Aorta (tissue), 5 donors: ENCODE results near the gene SUN1. TPM values are rescaled to one million over a fixed set of nuclear protein-coding genes. Genes with fewer than 3 reads are reported as not detected.

Experiments used
- ATAC-seq: fragments of 200-7000 bp; cut with Tn5 transposase; one replicate; pipeline ENCODE4 v1.9.1; 2022; ENCODE audit warnings: moderate library complexity; ENCODE audit not compliant: low FRiP score
- DNase-seq, 2 donors: peaks; one replicate each; pipeline ENCODE4 v3.0.0-alpha.2; 2020
- H3K27ac ChIP-seq, 2 donors: one replicate each; pipeline ENCODE4 v1.5.1; 2013; ENCODE audit warnings: low read length in 2 of 2, mild to moderate bottlenecking in 2 of 2, moderate library complexity in 2 of 2, control low read depth in 1 of 2, inconsistent platforms in 1 of 2, low read depth in 1 of 2
- H3K27me3 ChIP-seq, 2 donors: one replicate each; pipeline ENCODE4 v1.6.1; 2013; ENCODE audit warnings: control low read depth in 1 of 2, low read length in 1 of 2, mild to moderate bottlenecking in 1 of 2, moderate library complexity in 1 of 2; ENCODE audit not compliant: insufficient read depth in 2 of 2, control insufficient read depth in 1 of 2
- H3K36me3 ChIP-seq, 2 donors: one replicate each; pipeline ENCODE4 v1.6.1; 2013; ENCODE audit warnings: control low read depth in 1 of 2, low read length in 1 of 2, mild to moderate bottlenecking in 1 of 2; ENCODE audit not compliant: insufficient read depth in 2 of 2, control insufficient read depth in 1 of 2
- H3K4me1 ChIP-seq, 2 donors: one replicate each; pipeline ENCODE4 v1.6.1; 2013; ENCODE audit warnings: low read length in 2 of 2, control low read depth in 1 of 2, mild to moderate bottlenecking in 1 of 2, moderate library complexity in 1 of 2; ENCODE audit not compliant: insufficient read depth in 2 of 2, control insufficient read depth in 1 of 2
- H3K4me3 ChIP-seq, 2 donors: one replicate each; pipeline ENCODE4 v1.5.1; 2013; ENCODE audit warnings: low read length in 2 of 2, control low read depth in 1 of 2, mild to moderate bottlenecking in 1 of 2
- H3K9me3 ChIP-seq: one replicate; pipeline ENCODE4 v1.6.1; 2013; ENCODE audit warnings: mild to moderate bottlenecking, low read length; ENCODE audit not compliant: control insufficient read depth
- WGBS, 2 donors: extraction: QIAGEN DNeasy Blood & Tissue Kit; methylation state at CpG; one replicate each; pipeline ENCODE4 v1.1.7; 2013; 5-methylcytosine and 5-hydroxymethylcytosine counted together
- intact Hi-C, 2 donors: fragments of 100-400 bp; cut with DNase I; formaldehyde crosslinking; loops; one replicate each; pipeline versions ENCODE4 v1.14.2 to v1.15.0; 2022
- polyA plus RNA-seq, 2 donors: library from polyadenylated mRNA; stranded (reverse); fragments of 200-250 nt; gene quantifications; one replicate each; pipeline ENCODE4 v1.2.3, GENCODE V29; 2013
- total RNA-seq, 2 donors: library from RNA; stranded (reverse); fragmentation: NEBNext Ultra II Directional; extraction: Animal tissue kit (Norgen Biotek cat#: 25700); gene quantifications; one replicate each; pipeline ENCODE4 v1.2.1, GENCODE V29; 2021
- donor health status: healthy with polysubstance abuse.
- donor health status: Bipolar disorder and iron deficiency.
- donor health status: DM: no; HTN: no; CAD: no.
- donor health status: DM: no; HTN: no; CAD: no.
- donor health status: DM: yes; HTN: yes; CAD: no.

The SUN1 gene
- total and polyA plus RNA-seq, 4 donors = 36.3 to 236 (median 160) TPM

DNA sequence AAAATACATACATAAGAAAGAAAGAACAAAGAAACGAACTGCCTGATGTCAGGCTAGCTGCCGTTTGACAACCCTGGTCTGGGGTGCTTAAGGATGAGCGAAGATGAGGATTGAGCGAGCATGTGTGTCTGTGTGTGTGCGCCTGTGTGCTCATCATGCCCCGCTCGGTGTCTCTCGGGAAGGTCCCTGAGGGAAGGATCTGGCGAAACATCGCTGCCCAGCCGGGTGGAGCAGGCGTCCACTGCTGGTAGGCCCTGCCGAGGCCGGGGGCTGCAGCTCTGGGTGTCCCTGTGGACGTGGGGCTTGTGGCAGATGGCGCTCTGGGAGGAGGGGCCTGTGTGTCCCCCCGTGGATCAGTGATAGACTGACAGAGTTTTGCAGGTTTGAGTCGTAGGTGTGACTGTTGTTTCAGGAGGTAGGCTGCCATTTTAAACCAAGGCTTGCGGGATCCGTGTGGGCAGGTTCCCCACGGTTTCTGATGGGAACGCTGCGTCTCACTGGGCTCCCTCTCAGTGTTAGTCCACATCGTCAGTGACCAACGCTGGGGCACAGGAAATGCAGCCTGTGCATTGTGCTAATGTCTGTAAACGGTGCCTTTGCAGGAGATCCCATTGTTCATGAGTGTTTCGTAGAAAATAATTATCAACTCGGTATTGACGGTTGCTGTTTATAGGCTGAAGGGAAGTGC, 5.9 kb upstream of the SUN1 start:
- peak overlapping the region in 1 of 2 donors; percentile 9 for H3K27ac ChIP-seq
- no peaks in the 10 kb centered on the region for H3K36me3 ChIP-seq
- no peak for ATAC-seq
- H3K4me3 ChIP-seq = no peak overlapping the region
- WGBS, 2 donors = 59 to 65% methylated on average over 29 of the region's 29 CpGs
- H3K4me1 ChIP-seq = peaks cover 2 to 8% of the 10 kb centered on the region in 2 donors
- H3K27me3 ChIP-seq = no peaks in the 10 kb centered on the region
- no peaks in the 10 kb centered on the region for H3K9me3 ChIP-seq
- DNase-seq = no peak
- intact Hi-C loops = no loop called here

DNA sequence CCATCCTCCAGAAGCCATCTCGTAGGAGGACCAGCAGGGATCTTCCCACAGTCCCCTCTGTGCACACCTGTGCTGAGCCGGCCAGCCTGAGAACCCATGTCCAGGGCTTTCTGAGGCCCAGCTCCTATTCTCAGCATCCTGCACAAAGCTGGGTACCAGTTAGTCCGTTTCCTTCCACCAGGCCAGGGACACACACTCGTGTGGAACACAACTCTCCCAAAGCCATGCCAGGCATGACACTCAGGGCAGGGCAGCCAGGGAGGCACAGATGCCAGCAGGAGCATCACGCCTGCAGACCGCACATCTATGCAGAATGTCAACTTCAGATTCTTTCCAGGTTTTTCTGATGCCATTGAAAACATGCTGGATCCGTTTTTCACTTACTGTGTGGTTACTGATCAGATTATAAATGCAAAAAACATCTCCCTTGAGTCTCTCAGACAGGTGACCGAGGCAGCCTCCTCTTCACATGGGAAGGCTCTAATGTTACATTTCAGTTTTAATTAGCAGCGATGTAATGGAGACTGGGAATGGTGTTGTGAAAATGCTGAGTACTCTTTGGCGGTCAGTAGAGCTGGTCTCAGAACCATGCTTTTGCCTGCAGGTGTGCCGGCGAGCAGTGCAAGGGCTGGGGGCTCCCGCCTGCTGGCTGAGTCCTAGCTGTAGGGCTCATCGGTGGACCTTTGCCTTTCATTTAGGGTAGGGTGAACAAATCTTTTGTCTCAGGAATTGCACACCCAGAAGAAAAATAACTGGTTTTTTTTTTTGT, 3.3 kb upstream of the SUN1 start:
- Histone ChIP-seq H3K27ac (peak overlapping the region in 1 of 2 donors; percentile 45), H3K4me1 (peaks cover 2 to 8% of the 10 kb centered on the region in 2 donors), H3K9me3 (no peaks in the 10 kb centered on the region), H3K4me3 (no peak overlapping the region), H3K36me3 (no peaks in the 10 kb centered on the region), H3K27me3 (no peaks in the 10 kb centered on the region)
- 68 to 69% methylated on average over 14 of the region's 14 CpGs for WGBS, 2 donors
- no peak for DNase-seq
- ATAC-seq = no peak
- intact Hi-C loops = no loop called here

DNA sequence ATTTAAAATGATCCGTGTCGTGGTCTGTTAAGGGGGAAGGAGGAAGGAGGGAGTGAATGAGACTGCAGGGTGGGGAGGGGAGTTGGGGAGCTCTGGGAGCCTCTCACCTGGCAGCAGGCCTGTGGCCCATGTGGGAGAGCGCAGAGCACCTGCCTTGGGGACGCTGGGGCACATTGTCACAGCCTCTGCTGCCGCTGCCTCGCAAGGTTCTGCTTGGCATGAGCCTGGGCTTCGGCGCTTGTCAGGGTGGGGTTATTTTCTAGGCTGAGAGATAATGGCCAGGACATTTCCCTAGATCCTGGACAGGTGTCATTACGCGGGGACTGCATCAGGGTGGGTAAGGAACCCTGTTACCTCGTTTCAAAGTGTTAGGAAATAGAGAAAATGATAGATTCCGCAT, 2.2 kb upstream of the SUN1 start:
- Histone ChIP-seq H3K27ac (peak overlapping the region in 1 of 2 donors; percentile 85), H3K27me3 (no peaks in the 10 kb centered on the region), H3K4me3 (no peak overlapping the region), H3K9me3 (no peaks in the 10 kb centered on the region), H3K4me1 (peaks cover 2 to 4% of the 10 kb centered on the region in 2 donors), H3K36me3 (no peaks in the 10 kb centered on the region)
- no peak for DNase-seq
- no peak for ATAC-seq
- intact Hi-C loops = loop anchor here (2.0 to 5.0 kb wide), 2 partner anchors 15 to 37 kb away; no protein-coding TSS in a partner anchor
- WGBS, 2 donors = 70 to 75% methylated on average over 12 of the region's 12 CpGs

DNA sequence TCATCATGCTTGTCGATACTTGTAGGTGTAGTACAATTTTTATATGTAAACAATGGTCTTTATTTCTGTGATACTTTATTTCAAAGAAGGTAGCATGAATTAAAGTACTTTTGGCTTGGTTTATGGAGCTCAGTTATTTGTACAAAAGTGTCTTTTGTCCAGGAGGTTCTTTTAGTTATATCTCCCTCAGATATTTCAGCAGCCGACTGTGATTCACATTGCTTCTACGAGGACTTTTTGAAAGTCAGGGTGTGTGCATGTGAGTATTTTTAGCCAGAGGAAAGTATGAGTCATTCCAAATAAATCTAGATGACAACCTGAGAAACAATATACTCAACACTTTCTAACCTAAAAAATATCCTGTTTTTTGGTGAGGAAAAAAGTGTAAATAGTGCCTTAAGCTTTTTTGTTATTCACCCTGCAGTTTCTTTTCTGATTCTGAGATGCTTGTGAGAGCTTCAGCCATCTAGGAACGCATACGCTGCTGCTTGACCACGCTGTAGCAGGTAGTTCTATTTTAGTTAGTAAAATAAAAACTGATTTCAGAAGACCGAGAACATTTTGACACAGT, 595 bp upstream of the SUN1 start:
- Histone ChIP-seq H3K9me3 (no peaks in the 10 kb centered on the region), H3K27ac (peak overlapping the region; percentile 4 to 99), H3K4me3 (peak overlapping the region; percentile 0 to 7), H3K4me1 (peaks cover 2 to 4% of the 10 kb centered on the region in 2 donors), H3K27me3 (no peaks in the 10 kb centered on the region), H3K36me3 (no peaks in the 10 kb centered on the region)
- DNase-seq (no peak), ATAC-seq (peak; percentile 80)
- 2 to 3% methylated on average over 7 of the region's 7 CpGs for WGBS, 2 donors
- intact Hi-C loops = loop anchor here (2.0 to 5.0 kb wide), 2 partner anchors 17 to 36 kb away; no protein-coding TSS in a partner anchor

DNA sequence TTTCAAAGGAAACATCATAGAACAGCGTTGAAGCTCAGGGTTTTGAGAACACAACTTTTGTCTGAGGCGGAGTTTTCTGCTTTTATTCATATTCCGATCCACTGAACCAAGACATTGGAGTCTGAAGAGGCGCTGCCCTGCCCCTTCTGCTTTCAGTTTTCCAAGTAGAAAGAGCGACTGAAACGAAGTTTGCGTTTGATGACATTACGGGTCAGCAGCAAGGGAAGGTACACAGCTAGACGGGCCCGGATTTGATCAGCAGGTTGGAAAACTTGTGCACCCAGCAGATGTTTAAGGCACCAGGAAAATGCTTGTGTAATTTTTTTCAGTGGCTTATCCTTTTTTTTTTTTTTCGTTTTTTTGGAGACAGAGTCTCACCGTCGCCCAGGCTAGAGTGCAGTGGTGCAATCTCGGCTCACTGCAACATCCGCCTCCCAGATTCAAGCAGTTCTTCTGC, 720 bp downstream of the SUN1 start:
- Histone ChIP-seq H3K27ac (peak overlapping the region; percentile 4 to 99), H3K4me3 (no peak overlapping the region), H3K27me3 (no peaks in the 10 kb centered on the region), H3K36me3 (no peaks in the 10 kb centered on the region), H3K9me3 (no peaks in the 10 kb centered on the region), H3K4me1 (peaks cover 2 to 4% of the 10 kb centered on the region in 2 donors)
- ATAC-seq (no peak), DNase-seq (no peak)
- intact Hi-C loops = loop anchor here in 1 of 2 donors (5.0 kb wide), 1 partner anchor 34 kb away; no protein-coding TSS in a partner anchor
- 46 to 56% methylated on average over 15 of the region's 15 CpGs for WGBS, 2 donors

DNA sequence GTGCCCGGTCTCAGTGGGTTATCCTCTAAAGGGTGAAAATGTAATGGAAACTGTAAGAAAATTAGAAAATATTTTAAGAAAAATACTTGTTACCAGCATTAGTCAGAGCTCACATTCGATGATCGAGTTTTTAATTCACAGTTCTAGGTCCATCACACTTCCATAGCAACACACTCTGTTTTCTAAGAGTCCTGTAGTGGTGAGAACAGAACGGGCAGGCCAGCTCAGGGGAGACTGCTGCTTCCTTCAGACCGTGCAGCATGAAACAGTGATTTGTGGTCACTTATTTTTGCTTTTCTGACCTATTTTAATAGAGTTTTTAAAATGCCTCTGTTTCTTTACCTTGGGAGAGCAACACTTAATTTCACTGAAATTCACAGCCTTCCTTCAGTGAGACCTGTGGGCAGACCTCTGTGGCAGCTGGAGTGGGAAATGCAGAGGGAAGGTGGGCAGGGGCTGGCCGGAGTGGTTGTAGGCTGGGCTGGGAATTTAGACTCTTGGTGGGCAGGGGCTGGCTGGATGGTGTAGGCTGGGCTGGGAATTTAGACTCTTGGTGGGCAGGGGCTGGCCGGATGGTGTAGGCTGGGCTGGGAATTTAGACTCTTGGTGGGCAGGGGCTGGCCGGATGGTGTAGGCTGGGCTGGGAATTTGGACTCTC, 1.5 kb downstream of the SUN1 start:
- H3K36me3 ChIP-seq = no peaks in the 10 kb centered on the region
- no peak overlapping the region for H3K4me3 ChIP-seq
- no peaks in the 10 kb centered on the region for H3K9me3 ChIP-seq
- ATAC-seq (no peak), DNase-seq (no peak)
- 20 to 22% methylated on average over 8 of the region's 8 CpGs for WGBS, 2 donors
- H3K27me3 ChIP-seq = no peaks in the 10 kb centered on the region
- H3K27ac ChIP-seq = peak overlapping the region; percentile 45 to 99
- peaks cover under 1 to 4% of the 10 kb centered on the region in 2 donors for H3K4me1 ChIP-seq
- intact Hi-C loops = loop anchor here in 1 of 2 donors (5.0 kb wide), 1 partner anchor 34 kb away; no protein-coding TSS in a partner anchor

DNA sequence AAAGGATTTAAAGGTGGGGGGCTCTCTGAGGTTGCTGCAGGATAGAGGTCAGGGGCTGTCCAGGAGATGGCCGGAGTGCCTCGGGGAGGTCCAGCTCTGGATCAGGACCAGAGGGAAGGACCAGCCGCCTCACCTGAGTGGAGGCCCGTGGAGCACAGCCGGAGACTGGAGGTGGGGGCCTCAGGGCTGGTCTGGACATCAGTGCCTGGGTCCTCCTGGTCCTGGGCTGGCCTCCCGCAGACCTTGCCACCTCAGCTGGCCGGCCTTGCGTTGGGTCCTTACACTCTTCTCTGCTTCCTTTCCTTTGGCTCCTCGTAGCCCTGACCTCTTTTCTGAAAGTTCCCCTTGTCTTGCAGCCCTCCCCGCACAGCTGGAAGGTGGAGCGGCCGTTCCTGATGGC, 2.0 kb downstream of the SUN1 start:
- no peak overlapping the region for H3K4me3 ChIP-seq
- H3K27me3 ChIP-seq = no peaks in the 10 kb centered on the region
- intact Hi-C loops = loop anchor here in 1 of 2 donors (5.0 kb wide), 1 partner anchor 33 kb away; no protein-coding TSS in a partner anchor
- ATAC-seq (no peak), DNase-seq (no peak)
- H3K27ac ChIP-seq = peak overlapping the region; percentile 45 to 95
- H3K9me3 ChIP-seq = no peaks in the 10 kb centered on the region
- 74% methylated on average over 12 of the region's 12 CpGs for WGBS, 2 donors
- H3K4me1 ChIP-seq = peaks cover 0 to 4% of the 10 kb centered on the region in 2 donors
- no peaks in the 10 kb centered on the region for H3K36me3 ChIP-seq

DNA sequence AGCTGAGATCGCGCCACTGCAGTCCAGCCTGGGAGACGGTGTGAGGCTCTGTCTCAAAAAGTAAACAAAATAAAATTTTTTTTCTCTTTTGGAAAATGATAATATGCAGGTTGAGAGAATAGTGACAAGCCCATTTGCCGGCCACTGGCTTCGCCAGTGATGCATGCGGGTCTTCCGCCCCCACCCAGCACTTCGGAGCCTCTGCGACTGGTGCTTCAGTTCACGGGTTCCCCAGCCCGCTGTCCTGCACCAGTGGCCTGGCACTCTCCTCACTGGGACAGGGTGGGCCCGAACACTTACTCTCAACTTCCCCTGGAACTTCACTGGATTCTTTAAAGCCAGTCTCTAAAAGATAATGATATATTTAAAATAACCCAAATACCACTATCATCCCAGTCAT, 2.7 kb downstream of the SUN1 start:
- Histone ChIP-seq H3K27me3 (no peaks in the 10 kb centered on the region), H3K27ac (no peak overlapping the region), H3K36me3 (no peaks in the 10 kb centered on the region), H3K4me1 (peaks cover 0 to 4% of the 10 kb centered on the region in 2 donors), H3K4me3 (no peak overlapping the region), H3K9me3 (no peaks in the 10 kb centered on the region)
- DNase-seq (no peak), ATAC-seq (no peak)
- WGBS, 2 donors = 92 to 93% methylated on average over 12 of the region's 12 CpGs
- intact Hi-C loops = loop anchor here (5.0 kb wide), 1 partner anchor 48 kb away; no protein-coding TSS in a partner anchor
